Measurements from ENCODE around the gene C2CD4A.

DNA sequence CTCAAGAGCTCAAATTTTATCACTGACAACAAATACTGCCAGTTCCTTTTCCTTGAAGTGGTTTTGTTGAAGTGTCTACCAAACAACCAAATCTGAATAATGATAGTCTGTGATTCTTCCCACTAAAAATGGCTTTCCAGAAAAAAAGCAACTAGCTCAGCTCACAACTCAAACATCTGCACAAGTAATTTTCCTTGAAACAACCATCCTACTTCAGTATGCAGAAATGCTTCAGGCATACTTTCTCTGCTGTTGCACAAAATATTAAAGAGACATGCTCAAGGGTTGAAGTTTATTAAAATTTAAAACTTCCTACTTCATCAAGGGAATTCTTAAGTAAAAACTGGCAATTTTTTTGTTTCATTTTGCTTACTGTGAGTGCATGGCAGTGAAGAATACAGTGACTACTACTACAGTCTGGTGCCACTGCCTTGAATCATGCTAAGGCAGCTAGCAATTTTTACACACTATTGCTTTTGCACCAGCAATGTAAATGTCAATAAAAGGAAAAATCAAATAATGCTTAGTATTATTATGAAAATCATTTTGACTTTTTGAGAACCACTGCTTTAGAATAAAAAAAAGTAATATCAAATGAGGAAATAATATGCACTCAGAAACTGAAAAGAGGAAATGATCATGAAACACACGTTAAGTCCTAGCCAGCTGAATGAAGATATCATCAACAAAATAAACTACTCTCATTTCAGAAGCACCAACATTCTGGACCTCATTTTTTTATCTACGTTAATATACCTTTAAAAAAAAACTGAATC lies 40.1 kb upstream of the C2CD4A start:
- no peak for TF ChIP-seq EP300 (IDR thresholded peaks at IDR 0.05)
- TF ChIP-seq, protein P1, sequence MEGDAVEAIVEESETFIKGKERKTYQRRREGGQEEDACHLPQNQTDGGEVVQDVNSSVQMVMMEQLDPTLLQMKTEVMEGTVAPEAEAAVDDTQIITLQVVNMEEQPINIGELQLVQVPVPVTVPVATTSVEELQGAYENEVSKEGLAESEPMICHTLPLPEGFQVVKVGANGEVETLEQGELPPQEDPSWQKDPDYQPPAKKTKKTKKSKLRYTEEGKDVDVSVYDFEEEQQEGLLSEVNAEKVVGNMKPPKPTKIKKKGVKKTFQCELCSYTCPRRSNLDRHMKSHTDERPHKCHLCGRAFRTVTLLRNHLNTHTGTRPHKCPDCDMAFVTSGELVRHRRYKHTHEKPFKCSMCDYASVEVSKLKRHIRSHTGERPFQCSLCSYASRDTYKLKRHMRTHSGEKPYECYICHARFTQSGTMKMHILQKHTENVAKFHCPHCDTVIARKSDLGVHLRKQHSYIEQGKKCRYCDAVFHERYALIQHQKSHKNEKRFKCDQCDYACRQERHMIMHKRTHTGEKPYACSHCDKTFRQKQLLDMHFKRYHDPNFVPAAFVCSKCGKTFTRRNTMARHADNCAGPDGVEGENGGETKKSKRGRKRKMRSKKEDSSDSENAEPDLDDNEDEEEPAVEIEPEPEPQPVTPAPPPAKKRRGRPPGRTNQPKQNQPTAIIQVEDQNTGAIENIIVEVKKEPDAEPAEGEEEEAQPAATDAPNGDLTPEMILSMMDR (IDR thresholded peaks at IDR 0.05): no peak
- TF ChIP-seq POLR2A (IDR thresholded peaks at IDR 0.05; ENCODE audit: low read depth): no peak
- TF ChIP-seq POLR2AphosphoS5 (IDR thresholded peaks at IDR 0.05): no peak
